CD4-positive, alpha-beta T cell treated with Interleukin-1 beta for 1 hour (primary cell): ENCODE measurements around the gene PRR29.
"Not testable (repeated sequence)": the region's sequence is repeated elsewhere in the genome, so short reads cannot be mapped to it uniquely, and the experiment has no call there.

ENCODE experiments used
- DNase-seq, 2 donors: peaks; one replicate each; pipeline ENCODE4 v3.0.0-alpha.2; 2020 to 2022

The PRR29 gene

DNA sequence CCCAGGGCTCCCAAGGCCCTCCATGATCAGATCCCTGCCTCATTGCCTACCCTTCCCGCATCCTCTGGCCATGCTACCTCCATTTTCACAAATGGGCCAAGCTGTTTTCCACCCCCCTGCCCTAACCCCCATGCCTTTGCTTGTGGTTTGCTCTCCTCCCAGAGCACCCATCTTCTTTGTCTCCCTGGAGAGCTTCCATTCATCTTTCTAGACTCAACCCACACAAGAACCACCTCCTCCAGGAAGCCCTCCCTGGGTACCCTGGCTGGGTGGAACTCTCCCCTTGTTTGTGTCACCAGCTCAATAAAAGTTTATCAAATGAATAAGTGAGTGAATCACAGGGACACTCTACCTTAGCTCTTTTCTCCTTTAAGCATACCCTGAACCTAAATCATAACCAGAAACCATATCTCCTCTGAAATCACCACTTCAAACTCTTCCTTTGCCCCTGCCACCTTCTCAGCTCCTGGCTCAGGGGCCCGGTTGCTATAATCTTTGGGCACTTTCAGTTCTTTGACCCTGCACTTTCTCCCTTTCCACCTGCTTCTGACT lies 22.5 kb upstream of the PRR29 start:
- DNase-seq = no peak

DNA sequence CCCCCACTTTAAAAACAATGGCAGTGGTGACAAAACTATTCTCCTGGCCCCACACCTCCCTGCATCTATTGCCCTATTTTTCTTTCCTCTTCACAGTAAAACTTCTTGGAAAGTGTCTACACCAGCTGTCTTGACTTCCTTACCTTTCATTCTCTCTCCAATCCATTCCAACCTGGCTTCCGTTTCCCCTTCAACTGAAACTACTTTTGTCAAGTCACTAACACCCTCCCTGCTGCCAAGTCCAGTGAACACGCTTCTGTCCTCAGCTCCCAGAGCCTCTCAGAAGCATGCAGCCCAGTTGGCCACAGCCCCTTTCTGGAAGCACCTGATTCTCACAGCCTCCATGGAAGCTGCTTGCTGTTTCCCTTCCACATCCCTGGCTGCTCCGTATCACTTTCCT lies 21.4 kb upstream of the PRR29 start:
- DNase-seq = no peak

GRCh38 chr17:63978272-63979200 lies 19.6 kb upstream of the PRR29 start:
- no peak for DNase-seq

DNA sequence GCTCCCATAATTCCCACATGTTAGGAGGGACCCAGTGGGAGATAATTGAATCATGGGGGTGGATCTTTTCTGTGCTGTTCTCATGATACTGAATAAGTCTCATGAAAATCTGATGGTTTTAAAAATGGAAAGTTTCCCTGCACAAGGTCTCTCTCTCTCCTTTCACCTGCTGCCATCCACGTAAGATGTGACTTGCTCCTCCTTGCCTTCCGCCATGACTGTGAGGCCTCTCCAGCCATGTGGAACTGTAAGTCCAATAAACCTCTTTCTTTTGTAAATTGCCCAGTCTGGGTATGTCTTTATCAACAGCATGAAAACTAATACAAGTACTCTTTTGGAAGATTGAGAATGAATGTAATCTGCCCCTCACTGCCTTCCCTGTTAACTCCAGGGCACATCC lies 15.5 kb upstream of the PRR29 start:
- DNase-seq = not testable (repeated sequence)

DNA sequence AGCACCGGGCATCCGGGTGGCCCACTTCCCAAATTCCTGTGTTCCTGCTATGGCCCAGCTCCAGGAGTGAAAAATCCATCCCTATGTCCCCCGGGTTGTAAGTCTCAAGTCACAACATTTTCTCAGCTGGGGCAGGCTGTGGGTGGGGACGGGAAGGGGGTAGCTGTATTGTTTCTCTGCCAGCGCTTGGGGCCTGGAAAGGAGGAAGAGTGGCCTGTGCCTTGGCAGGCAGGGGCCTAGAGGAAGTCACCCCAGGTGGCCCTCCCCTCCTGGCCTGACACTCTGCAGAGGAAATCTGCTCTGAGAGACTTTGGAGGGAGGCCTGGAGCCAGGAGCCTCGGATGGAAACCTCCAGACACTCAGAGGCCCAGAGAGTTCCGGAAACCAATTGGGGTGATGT lies 14.8 kb upstream of the PRR29 start:
- DNase-seq = no peak

DNA sequence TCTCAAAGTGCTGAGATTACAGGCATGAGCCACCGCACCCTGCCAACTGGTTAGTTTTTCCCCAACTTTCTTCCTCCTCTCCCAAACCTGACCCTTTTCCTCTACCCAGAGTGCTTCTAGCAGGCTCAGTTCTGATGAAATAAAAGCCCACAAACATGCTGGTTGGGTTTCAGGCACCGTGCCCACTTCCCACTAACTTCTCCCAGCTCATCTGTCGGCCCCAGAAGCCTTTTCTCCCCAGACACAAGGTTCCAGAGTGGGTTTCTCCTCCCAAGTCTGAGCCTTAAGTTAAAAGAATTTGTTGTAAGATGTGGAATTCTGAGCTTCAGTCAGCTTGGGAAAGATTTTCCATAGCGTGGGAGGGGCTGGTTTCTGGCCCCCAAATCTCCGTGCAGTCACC lies 13.9 kb upstream of the PRR29 start:
- no peak for DNase-seq

GRCh38 chr17:63984651-63985386 lies 13.3 kb upstream of the PRR29 start:
- DNase-seq = peak; percentile 72 to 75

DNA sequence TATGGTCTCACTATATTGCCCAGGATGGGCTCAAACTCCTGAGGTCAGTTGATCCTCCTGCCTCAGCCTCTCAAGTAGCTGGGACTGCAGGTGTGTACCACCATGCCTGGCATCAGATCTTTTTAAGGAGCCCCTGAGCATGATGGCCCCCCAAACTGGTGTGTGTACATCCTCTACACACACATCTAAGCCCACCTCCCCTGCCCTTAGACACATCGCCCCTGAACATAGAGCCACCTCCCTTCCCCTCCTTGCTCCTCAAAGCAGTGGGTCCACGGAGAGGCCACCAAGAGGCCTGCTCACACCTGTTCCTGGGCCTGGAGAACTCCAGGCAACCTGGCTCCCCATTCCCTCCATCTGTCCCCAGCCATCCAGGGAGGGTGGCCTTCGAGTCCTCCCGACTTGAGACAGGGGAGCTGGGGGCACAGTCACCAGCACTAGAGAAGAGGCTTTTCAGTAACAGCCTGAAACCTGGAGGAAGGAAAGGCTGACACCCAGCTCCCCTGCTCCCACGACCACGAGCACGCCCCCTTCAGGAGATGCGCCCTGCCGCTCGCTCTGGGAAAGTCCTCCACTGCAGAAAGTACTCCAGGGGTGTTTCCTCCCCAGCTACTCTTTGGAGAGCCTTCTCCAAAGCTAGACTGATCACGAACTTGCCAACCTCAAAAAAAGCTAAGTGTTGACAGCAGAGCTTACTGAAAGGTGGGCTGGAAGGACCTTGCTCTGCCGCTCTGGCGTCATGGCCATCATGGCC lies 12.6 kb upstream of the PRR29 start:
- DNase-seq = no peak

- DNase-seq = no peak
Observed at GRCh38 chr17:63986821-63987220, 11.3 kb upstream of the PRR29 start.

- no peak for DNase-seq
Observed at GRCh38 chr17:63987221-63988126, 10.7 kb upstream of the PRR29 start.

DNA sequence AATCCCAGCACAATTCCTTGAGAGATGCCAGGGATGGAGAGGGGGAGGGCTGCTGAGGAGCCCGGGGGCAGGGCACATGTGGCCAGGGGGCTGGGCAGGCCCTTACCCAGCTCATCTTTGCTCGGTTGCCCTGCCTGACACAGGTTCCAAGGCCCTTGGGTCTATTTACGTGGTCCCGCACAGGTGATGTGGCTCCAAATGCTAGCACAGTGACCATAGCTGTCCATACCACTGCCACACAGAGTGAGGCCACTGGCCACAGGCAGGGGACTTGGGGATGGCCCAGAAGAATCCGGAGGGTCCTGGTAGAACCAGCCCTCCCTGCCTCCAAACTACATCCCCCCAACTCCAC lies 10.0 kb upstream of the PRR29 start:
- DNase-seq = no peak

DNA sequence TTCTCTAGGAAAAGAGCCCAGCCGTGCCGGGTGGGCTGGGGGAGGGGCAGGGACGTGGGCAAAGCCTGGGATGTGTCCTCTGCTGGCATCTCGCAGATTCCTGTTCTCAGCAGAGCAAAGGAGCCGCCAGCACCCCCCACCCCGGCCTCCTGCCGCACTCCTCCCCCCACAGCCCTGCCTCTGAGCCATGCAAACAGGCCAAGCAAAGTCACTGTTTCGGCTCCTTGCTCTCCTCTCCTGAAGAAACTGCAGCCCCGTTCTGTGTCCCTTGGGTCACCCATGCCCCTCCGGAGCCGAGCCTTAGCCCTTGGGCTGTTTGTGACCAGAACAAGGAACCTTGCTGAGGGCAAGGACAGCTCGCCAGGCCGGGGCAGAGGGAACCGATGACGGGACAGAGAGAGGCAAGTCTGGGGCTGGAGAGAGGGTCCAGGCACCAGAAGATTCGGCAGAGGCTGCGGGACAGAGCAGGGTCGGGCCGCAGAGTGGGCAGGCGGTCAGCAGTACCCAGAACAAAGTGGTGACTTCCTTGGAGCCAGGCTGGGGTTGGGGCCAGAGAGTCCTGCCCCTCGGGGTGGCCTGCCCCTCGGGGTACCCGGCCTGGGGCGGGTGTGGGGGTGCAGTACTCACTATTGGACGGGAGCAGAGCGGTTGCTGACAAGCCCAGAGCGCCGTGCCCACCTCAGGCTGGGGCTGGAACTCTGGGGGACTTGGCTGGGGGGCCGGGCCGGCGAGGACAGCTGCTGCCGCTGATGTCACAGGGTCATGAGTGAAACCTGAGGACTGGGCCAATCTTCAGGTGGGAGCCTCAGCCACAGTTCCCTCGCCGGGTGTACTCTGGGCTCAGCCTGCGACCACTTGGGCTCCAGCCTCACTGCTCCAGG lies 9.2 kb upstream of the PRR29 start:
- no peak for DNase-seq

GRCh38 chr17:63989622-63990345 lies 8.4 kb upstream of the PRR29 start:
- no peak for DNase-seq

- no peak for DNase-seq
Observed at GRCh38 chr17:63991611-63992010, 6.5 kb upstream of the PRR29 start.

DNA sequence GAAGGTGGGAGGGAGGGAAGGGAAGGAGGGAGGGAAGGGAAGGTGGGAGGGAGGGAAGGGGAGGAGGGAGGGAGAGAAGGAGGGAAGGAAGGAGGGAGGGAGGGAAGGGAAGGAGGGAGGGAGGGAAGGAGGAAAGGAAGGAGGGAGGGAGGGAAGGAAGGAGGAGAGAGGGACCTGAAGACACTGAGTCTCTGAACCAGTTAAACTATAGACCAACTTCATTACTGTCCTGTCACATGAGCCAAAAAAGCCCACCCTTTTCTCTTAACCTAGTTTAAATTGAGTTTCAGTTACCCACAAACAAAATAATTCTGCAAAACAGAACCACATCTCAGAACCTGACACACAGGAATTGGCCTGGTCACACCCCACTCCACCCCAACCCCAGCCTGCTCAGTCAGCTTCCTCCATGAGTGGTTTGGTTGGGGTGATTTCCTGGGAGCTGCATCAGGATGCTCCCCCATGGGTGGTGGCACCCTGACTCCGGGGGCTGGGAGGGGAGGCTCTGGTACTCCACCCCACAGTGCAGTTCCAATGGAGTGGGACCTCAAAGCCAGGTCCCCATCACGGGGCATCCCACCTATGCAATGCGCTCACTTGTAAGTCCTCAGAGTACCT lies 4.7 kb upstream of the PRR29 start:
- peak; percentile 20 to 52 for DNase-seq

DNA sequence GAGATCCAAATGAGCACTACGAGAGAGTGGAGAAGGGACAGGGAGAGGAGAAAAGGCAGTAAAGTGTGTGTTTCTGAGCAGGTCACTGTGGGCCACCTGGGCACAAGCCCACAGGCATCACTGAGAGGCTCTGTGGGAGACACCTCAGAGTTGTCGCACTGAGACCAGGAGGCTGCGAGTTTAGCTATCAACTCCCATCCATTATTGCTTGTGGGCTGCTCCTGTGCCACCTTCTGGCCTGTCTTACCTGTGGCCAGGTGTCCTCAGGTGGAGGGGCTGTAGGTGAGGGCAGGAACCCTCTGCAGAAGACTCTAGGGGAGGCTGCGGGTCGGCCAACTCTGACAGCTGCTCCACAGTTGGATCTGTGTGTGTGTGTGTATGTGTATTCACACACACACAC lies 2.5 kb upstream of the PRR29 start:
- DNase-seq = no peak

- no peak for DNase-seq
Observed at GRCh38 chr17:63996430-63997182, 1.5 kb upstream of the PRR29 start.

GRCh38 chr17:63997341-63998048 lies 656 bp upstream of the PRR29 start:
- no peak for DNase-seq
